Nephron (organoid): ENCODE measurements around the gene WBP2NL.

ENCODE experiments used
- H3K27ac Mint-ChIP-seq, 3 experiments: 2 replicates each; pipeline ENCODE4 v1.8.0; 2020; ENCODE audit warnings: mixed read lengths in 3 of 3, mild to moderate bottlenecking in 2 of 3, moderate library complexity in 1 of 3
- H3K27me3 Mint-ChIP-seq: 2 replicates; pipeline ENCODE4 v1.8.0; 2021; ENCODE audit warnings: low read depth, mild to moderate bottlenecking, moderate library complexity, mixed read lengths
- H3K36me3 Mint-ChIP-seq: 2 replicates; pipeline ENCODE4 v1.8.0; 2020; ENCODE audit warnings: low read depth, mixed read lengths
- H3K4me1 Mint-ChIP-seq: 2 replicates; pipeline ENCODE4 v1.8.0; 2020; ENCODE audit warnings: mixed read lengths
- H3K4me3 Mint-ChIP-seq, 3 experiments: 2 replicates each; pipeline ENCODE4 v1.8.0; 2020; ENCODE audit warnings: mild to moderate bottlenecking in 3 of 3, mixed read lengths in 3 of 3, moderate library complexity in 2 of 3
- H3K9me3 Mint-ChIP-seq: 2 replicates; pipeline ENCODE4 v1.8.0; 2020; ENCODE audit warnings: mixed read lengths
- TF ChIP-seq, protein P1 (sequence below), 3 experiments: fragments of 200-600 bp; sonication (generic); IDR thresholded peaks; one replicate each; pipeline ENCODE4 v1.5.0; 2021; ENCODE audit warnings: antibody characterized with exemption in 3 of 3; ENCODE audit not compliant: unreplicated experiment in 3 of 3

Gene WBP2NL

DNA sequence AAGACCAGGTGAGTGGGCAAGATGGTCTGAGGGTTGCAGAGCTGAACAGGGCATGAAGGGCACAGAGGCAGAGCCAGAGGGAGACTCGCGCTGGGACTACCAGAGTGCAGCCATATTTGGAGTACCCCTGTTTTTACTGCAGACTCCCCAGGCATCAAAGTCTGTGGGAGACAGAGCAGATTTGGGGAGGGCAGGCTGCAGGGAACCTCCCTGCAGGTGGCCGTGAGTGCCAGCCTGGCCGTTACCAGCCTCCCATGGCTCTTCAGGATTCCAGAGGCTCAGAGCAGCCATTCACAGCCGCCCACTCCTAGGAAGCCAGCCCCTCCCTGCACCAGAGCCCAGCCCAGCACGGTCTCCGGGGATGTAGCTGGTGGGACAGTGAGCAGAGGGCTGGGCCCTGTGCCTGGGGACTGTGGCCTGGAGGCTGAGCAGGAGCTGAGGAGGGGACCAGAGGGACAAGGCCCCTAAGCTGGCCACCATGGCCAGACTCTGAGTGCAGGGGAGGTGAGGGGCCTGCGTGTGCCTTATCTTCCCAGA is 29.4 kb upstream of the WBP2NL start, which contains the start of gene SEPTIN3:
Gene SEPTIN3 (plus strand): TSS at position 334 of the 537 bp plus-strand sequence. CDS start 2,050 bp downstream, outside the sequence.
- TF ChIP-seq, protein P1, sequence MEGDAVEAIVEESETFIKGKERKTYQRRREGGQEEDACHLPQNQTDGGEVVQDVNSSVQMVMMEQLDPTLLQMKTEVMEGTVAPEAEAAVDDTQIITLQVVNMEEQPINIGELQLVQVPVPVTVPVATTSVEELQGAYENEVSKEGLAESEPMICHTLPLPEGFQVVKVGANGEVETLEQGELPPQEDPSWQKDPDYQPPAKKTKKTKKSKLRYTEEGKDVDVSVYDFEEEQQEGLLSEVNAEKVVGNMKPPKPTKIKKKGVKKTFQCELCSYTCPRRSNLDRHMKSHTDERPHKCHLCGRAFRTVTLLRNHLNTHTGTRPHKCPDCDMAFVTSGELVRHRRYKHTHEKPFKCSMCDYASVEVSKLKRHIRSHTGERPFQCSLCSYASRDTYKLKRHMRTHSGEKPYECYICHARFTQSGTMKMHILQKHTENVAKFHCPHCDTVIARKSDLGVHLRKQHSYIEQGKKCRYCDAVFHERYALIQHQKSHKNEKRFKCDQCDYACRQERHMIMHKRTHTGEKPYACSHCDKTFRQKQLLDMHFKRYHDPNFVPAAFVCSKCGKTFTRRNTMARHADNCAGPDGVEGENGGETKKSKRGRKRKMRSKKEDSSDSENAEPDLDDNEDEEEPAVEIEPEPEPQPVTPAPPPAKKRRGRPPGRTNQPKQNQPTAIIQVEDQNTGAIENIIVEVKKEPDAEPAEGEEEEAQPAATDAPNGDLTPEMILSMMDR (IDR thresholded peaks at IDR 0.05; ENCODE audit: unreplicated experiment in 3 of 3), result no peak
- H3K4me3 Mint-ChIP-seq, result no peak within 1 kb of the TSS
- H3K27me3 Mint-ChIP-seq, result peaks cover 31% of the 10 kb centered on the region
- H3K9me3 Mint-ChIP-seq, result no peaks in the 10 kb centered on the region
- H3K4me1 Mint-ChIP-seq, result peaks cover 11% of the 10 kb centered on the region
- H3K36me3 Mint-ChIP-seq, result no peaks in the 10 kb centered on the region
- H3K27ac Mint-ChIP-seq, result no peak within 1 kb of the TSS

DNA sequence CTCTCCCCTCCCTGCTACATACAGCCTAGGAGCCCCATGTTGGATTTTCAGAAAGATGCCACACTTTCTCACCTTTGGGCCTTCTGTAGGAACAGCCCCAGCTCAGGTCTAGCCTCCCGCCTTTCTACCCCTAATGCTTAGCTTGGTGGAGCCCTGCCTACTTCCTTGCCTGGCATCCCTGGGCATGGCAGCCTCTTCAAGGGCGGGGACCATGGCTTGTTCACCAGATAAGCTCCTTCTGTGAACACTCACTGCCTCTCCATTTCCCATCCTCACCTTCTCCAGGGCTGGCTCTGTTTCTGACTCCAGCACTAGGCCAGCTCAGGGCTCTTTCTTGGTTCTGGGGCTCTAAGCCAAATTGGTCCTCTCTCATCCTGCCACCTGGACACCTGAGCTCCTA is 28.0 kb upstream of the WBP2NL start:
- Mint-ChIP-seq H3K27ac (no peak overlapping the region), H3K27me3 (peaks cover 45% of the 10 kb centered on the region), H3K9me3 (no peaks in the 10 kb centered on the region), H3K4me3 (no peak overlapping the region), H3K4me1 (peaks cover 8% of the 10 kb centered on the region), H3K36me3 (no peaks in the 10 kb centered on the region)
- TF ChIP-seq, protein P1 (IDR thresholded peaks at IDR 0.05; ENCODE audit: unreplicated experiment in 3 of 3), result no peak

DNA sequence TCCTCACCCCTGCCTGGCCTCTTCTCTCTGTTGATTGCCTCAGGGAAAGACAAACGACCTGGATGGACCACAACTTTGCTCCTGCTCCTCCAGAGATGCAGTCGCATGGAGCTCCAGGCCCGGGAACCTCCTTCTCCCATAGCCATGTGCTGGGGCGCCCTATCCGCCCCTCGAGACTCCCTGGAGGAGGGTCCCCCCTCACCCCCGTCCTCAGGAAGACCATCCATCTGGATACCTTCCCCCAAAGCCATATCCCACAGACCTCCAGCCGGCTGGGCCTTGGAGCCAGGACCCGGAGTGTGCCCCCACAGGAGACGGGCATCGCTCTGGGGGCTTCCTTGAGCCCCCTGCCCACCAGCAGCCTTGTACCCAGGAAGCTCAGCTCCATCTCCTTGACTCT is 27.2 kb upstream of the WBP2NL start:
- no peak overlapping the region for H3K27ac Mint-ChIP-seq
- no peaks in the 10 kb centered on the region for H3K36me3 Mint-ChIP-seq
- H3K4me1 Mint-ChIP-seq, result peaks cover 7% of the 10 kb centered on the region

DNA sequence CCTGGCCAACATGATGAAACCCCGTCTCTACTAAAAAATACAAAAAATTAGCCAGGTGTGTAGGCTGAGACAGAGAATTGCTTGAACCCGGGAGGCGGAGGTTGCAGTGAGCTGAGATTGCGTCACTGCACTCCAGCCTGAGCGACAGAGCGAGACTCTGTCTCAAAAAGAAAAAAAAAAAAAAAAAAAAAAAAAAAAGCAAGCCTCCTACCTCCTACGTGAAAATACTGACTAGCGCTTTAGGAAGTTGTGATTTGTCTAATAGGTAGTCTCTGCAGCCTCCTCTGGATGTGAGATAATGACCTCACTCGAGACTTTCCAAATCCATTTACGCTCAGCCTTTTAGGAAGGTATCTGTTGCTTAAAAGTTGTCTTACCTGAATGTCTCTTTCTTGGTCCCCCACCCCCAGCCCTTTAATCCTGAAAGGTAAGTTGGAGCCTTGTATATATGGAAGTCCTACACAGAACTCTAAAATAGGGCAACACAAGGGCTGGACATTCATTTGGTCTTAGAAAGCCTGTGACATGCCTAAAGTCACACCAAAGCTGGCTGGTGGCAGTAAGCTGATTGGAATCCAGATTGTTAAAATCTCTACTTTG is 23.8 kb upstream of the WBP2NL start:
- Mint-ChIP-seq H3K27me3 (peaks cover 69% of the 10 kb centered on the region), H3K4me1 (no peaks in the 10 kb centered on the region), H3K9me3 (no peaks in the 10 kb centered on the region), H3K27ac (no peak overlapping the region), H3K36me3 (no peaks in the 10 kb centered on the region), H3K4me3 (peak overlapping the region; percentile 64 to 76 (median 74))
- TF ChIP-seq, protein P1 (IDR thresholded peaks at IDR 0.05; ENCODE audit: unreplicated experiment in 3 of 3), result no peak

More for the DNA sequence above, 27.2 kb upstream of the WBP2NL start:
- H3K4me3 Mint-ChIP-seq, result no peak overlapping the region
- TF ChIP-seq, protein P1 (IDR thresholded peaks at IDR 0.05; ENCODE audit: unreplicated experiment in 3 of 3), result no peak
- H3K9me3 Mint-ChIP-seq, result no peaks in the 10 kb centered on the region
- H3K27me3 Mint-ChIP-seq, result peaks cover 53% of the 10 kb centered on the region

DNA sequence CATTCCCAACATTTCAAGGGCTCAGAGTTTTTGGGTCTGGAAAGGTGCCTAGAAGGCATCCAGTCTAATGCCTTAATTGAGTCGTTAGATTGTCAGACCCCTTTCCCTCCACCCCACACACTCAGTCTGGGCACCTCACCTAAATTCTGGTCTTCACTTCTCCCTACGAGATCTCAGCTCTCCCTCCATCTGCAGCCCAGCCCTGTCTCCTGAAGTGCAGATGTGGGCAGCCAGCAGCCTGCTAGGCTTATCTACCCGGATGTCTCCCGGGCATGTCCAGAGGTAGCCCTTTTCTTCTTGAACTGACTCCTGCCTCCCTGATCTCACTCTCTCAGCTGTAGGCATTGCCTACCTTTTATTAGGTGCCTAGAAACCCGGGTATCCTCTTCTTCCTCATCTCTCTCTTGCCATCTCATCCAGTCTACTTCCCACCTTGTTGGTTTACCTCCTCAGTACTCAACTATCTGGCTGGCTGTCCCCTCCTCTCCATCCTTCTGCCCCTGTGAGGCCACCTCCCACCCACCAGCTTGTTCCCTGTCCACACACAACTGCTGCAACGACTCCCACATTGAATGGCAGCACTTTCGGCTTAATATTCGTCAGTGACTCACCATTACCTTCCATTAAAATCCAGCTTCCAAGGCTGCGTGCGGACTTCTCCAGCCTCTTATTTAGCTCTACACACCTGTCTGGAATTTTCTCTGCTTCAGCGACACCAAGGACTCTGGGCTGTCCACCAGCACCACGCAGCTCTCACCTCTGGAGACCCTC is 23.1 kb upstream of the WBP2NL start:
- Mint-ChIP-seq H3K36me3 (no peaks in the 10 kb centered on the region), H3K27ac (no peak overlapping the region), H3K27me3 (peaks cover 62% of the 10 kb centered on the region), H3K9me3 (no peaks in the 10 kb centered on the region), H3K4me1 (no peaks in the 10 kb centered on the region), H3K4me3 (peak overlapping the region; percentile 64 to 76 (median 74))
- TF ChIP-seq, protein P1 (IDR thresholded peaks at IDR 0.05; ENCODE audit: unreplicated experiment in 3 of 3), result no peak
